ENCODE measurements around the gene MCM3. TPM values are rescaled to one million over a fixed set of nuclear protein-coding genes. Genes with fewer than 3 reads are reported as not detected.

Gene MCM3
- total RNA-seq, 4 donors from 2014 or later: 33.2 to 67.1 (median 35.1) TPM

GRCh38 chr6:52307900-52308372, 23.4 kb upstream of the MCM3 start:
- Histone ChIP-seq H3K36me3 (no peaks in the 10 kb centered on the region), H3K27ac (peak overlapping the region in 2 of 4 donors; percentile 2 to 6), H3K9me3 (no peaks in the 10 kb centered on the region), H3K4me3 (no peak overlapping the region), H3K4me1 (peaks cover 0 to 58% (median 31%) of the 10 kb centered on the region in 4 donors), H3K27me3 (no peaks in the 10 kb centered on the region)
- TF ChIP-seq POLR2A (IDR thresholded peaks at IDR 0.05) (no peak), CTCF (IDR thresholded peaks at IDR 0.05) (no peak), EP300 (IDR thresholded peaks at IDR 0.05) (no peak)
- no peak for DNase-seq (ENCODE audit: low spot score in 2 of 2)
- 45 to 53% methylated on average over 1 of the region's 1 CpG for WGBS, 2 donors

- Histone ChIP-seq H3K4me1 (peaks cover 0 to 55% (median 31%) of the 10 kb centered on the region in 4 donors), H3K36me3 (no peaks in the 10 kb centered on the region), H3K27me3 (no peaks in the 10 kb centered on the region), H3K4me3 (no peak overlapping the region), H3K27ac (peak overlapping the region in 2 of 4 donors; percentile 6 to 76), H3K9me3 (no peaks in the 10 kb centered on the region)
- WGBS, 2 donors: 66 to 67% methylated on average over 32 of the region's 32 CpGs
- TF ChIP-seq POLR2A (IDR thresholded peaks at IDR 0.05) (no peak), CTCF (IDR thresholded peaks at IDR 0.05) (no peak), EP300 (IDR thresholded peaks at IDR 0.05) (no peak)
- no peak for DNase-seq (ENCODE audit: low spot score in 2 of 2)
These were observed 22.7 kb upstream of the MCM3 start for GRCh38 chr6:52306972-52307870.

- Histone ChIP-seq H3K4me1 (peaks cover 0 to 46% (median 31%) of the 10 kb centered on the region in 4 donors), H3K27me3 (no peaks in the 10 kb centered on the region), H3K4me3 (no peak overlapping the region), H3K27ac (peak overlapping the region in 3 of 4 donors; percentile 62 to 76 (median 75)), H3K36me3 (no peaks in the 10 kb centered on the region), H3K9me3 (no peaks in the 10 kb centered on the region)
- no peak for DNase-seq (ENCODE audit: low spot score in 2 of 2)
- TF ChIP-seq EP300 (IDR thresholded peaks at IDR 0.05) (peak in 1 of 2 donors; percentile 59), POLR2A (IDR thresholded peaks at IDR 0.05) (no peak)
- 79 to 81% methylated on average over 15 of the region's 15 CpGs for WGBS, 2 donors
These were observed 21.6 kb upstream of the MCM3 start for GRCh38 chr6:52305948-52306767.

GRCh38 chr6:52305411-52305810, 20.9 kb upstream of the MCM3 start:
- H3K27me3 ChIP-seq: no peaks in the 10 kb centered on the region
- no peak for DNase-seq (ENCODE audit: low spot score in 2 of 2)
- no peak for TF ChIP-seq CTCF (IDR thresholded peaks at IDR 0.05)
- H3K36me3 ChIP-seq: no peaks in the 10 kb centered on the region
- H3K9me3 ChIP-seq: no peaks in the 10 kb centered on the region
- peak overlapping the region in 3 of 4 donors; percentile 62 to 76 (median 75) for H3K27ac ChIP-seq
- H3K4me1 ChIP-seq: peaks cover 0 to 44% (median 31%) of the 10 kb centered on the region in 4 donors
- peak overlapping the region in 2 of 4 donors; percentile 4 to 12 for H3K4me3 ChIP-seq
- 17 to 24% methylated on average over 6 of the region's 6 CpGs for WGBS, 2 donors

- no peaks in the 10 kb centered on the region for H3K36me3 ChIP-seq
- peaks cover 0 to 44% (median 31%) of the 10 kb centered on the region in 4 donors for H3K4me1 ChIP-seq
- no peak for DNase-seq (ENCODE audit: low spot score in 2 of 2)
- no peaks in the 10 kb centered on the region for H3K9me3 ChIP-seq
- peak overlapping the region; percentile 54 to 76 (median 68) for H3K27ac ChIP-seq
- H3K4me3 ChIP-seq: peak overlapping the region in 2 of 4 donors; percentile 4 to 12
- TF ChIP-seq CTCF (IDR thresholded peaks at IDR 0.05) (no peak), EP300 (IDR thresholded peaks at IDR 0.05) (peak in 1 of 2 donors; percentile 11), POLR2A (IDR thresholded peaks at IDR 0.05) (no peak)
- 5 to 19% methylated on average over 1 of the region's 1 CpG for WGBS, 2 donors
- no peaks in the 10 kb centered on the region for H3K27me3 ChIP-seq
These were observed 20.4 kb upstream of the MCM3 start for GRCh38 chr6:52304983-52305390.

Data from tibial nerve (tissue), 4 donors.